K562 (cell line): ENCODE data around the gene LXN. TPM values are rescaled to one million over a fixed set of nuclear protein-coding genes. Genes with fewer than 3 reads are reported as not detected.
A peak's percentile ranks its signal among the peaks of the same experiment; 100 is the strongest.

ENCODE experiments used
- DACH1 ChIP-seq: fragments of 450-650 bp; IDR thresholded peaks from 2 replicates; pipeline ENCODE4 v1.6.1; 2018; ENCODE audit not compliant: partially characterized antibody
- JUND ChIP-seq, 2 experiments: IDR thresholded peaks; 2 replicates in 1 of 2; 3 replicates in 1 of 2; pipeline ENCODE4 v1.6.1; 2011; ENCODE audit warnings: borderline replicate concordance in 2 of 2, low read depth in 2 of 2, low read length in 2 of 2, improper control_type of control experiment in 1 of 2, missing biosample characterization in 1 of 2, missing genetic modification characterization in 1 of 2, missing genetic modification reagents in 1 of 2
- MAFG ChIP-seq: fragments of 450-650 bp; conservative IDR thresholded peaks from 2 replicates; pipeline ENCODE4 v1.6.1; 2016; ENCODE audit warnings: missing genetic modification characterization, missing compliant biosample characterization
- MAFK ChIP-seq: IDR thresholded peaks from 2 replicates; pipeline ENCODE4 v1.6.1; 2011; ENCODE audit warnings: low read length, improper control_type of control experiment
- MEIS2 ChIP-seq: fragments of 450-650 bp; IDR thresholded peaks from 2 replicates; pipeline ENCODE4 v1.6.1; 2014; ENCODE audit warnings: mild to moderate bottlenecking; ENCODE audit not compliant: partially characterized antibody
- NFE2 ChIP-seq: IDR thresholded peaks from 2 replicates; pipeline ENCODE4 v1.6.1; 2014; ENCODE audit warnings: antibody characterized with exemption, low read depth
- POLR2AphosphoS5 ChIP-seq: IDR thresholded peaks from 2 replicates; pipeline ENCODE4 v1.6.1; 2011; ENCODE audit warnings: mild to moderate bottlenecking, low read depth, low read length, moderate library complexity; ENCODE audit not compliant: control insufficient read depth, insufficient read depth
- RFX5 ChIP-seq: IDR thresholded peaks from 2 replicates; pipeline ENCODE4 v1.6.1; 2011; ENCODE audit warnings: low read depth, mild to moderate bottlenecking, improper control_type of control experiment, low read length
- SMC3 ChIP-seq: conservative IDR thresholded peaks from 2 replicates; pipeline ENCODE4 v1.6.1; 2011; ENCODE audit warnings: low read depth, low read length, improper control_type of control experiment; ENCODE audit not compliant: insufficient read depth
- ZNF124 ChIP-seq: sonication (generic); formaldehyde crosslinking; IDR thresholded peaks from 2 replicates; pipeline ENCODE4 v1.8.1; 2022; ENCODE audit warnings: missing genetic modification reagents
- ZNF764 ChIP-seq: fragments of 250-450 bp; sonication (Bioruptor Pico); IDR thresholded peaks from 2 replicates; pipeline ENCODE4 v1.4.0; 2020; ENCODE audit warnings: low read depth, mild to moderate bottlenecking, moderate library complexity
- polyA plus RNA-seq, 8 experiments: library from polyadenylated mRNA; depleted of rRNA in 4 of 8; stranded (reverse) in 5 of 8; unstranded in 3 of 8; fragments of >200 nt; fragmentation: Nextera tagmentation in 2 of 8; fragmentation: Illumina TruSeq in 1 of 8; extraction: Ambion mirVana in 2 of 8; extraction: Trizol in 1 of 8; gene quantifications; 2 replicates each; pipeline versions ENCODE4 v1.2.1 to v1.2.3, GENCODE V29; 2011 to 2014; ENCODE audit warnings: inconsistent platforms in 1 of 8, missing spikeins in 1 of 8
- total RNA-seq, 7 experiments: library from RNA; depleted of rRNA in 6 of 7; stranded (reverse); fragments of >200 nt in 6 of 7; fragmentation: Illumina TruSeq in 2 of 7; extraction: Trizol in 2 of 7; gene quantifications; 2 replicates each; pipeline versions ENCODE4 v1.2.1 to v1.2.3, GENCODE V29; 2011 to 2021; ENCODE audit warnings: low replicate concordance in 1 of 7
- TF ChIP-seq, protein P1 (sequence below), 2 experiments: fragments of 450-650 bp; formaldehyde crosslinking in 1 of 2; IDR thresholded peaks; 2 replicates each; pipeline versions ENCODE4 v1.4.0 to v1.6.1; 2014 to 2020; ENCODE audit warnings: mild to moderate bottlenecking in 2 of 2, borderline replicate concordance in 1 of 2, low read depth in 1 of 2
- TF ChIP-seq, protein P2 (sequence below): fragments of 450-650 bp; IDR thresholded peaks from 2 replicates; pipeline ENCODE4 v1.6.1; 2016; ENCODE audit warnings: low read depth, mild to moderate bottlenecking, moderate library complexity
- TF ChIP-seq, protein P3 (sequence below): fragments of 450-650 bp; IDR thresholded peaks from 2 replicates; pipeline ENCODE4 v1.6.1; 2016
- TF ChIP-seq, protein P4 (sequence below): sonication (generic); formaldehyde crosslinking; IDR thresholded peaks from 2 replicates; pipeline ENCODE4 v1.8.0; 2022; ENCODE audit warnings: missing genetic modification reagents, mild to moderate bottlenecking, moderate library complexity, borderline replicate concordance

The LXN gene
- total and polyA plus RNA-seq, 9 of the 15 experiments (the other 6 are each of a cell fraction or from before 2014, with no cell fraction given): 0.08 to 0.13 TPM; not detected in 7

DNA sequence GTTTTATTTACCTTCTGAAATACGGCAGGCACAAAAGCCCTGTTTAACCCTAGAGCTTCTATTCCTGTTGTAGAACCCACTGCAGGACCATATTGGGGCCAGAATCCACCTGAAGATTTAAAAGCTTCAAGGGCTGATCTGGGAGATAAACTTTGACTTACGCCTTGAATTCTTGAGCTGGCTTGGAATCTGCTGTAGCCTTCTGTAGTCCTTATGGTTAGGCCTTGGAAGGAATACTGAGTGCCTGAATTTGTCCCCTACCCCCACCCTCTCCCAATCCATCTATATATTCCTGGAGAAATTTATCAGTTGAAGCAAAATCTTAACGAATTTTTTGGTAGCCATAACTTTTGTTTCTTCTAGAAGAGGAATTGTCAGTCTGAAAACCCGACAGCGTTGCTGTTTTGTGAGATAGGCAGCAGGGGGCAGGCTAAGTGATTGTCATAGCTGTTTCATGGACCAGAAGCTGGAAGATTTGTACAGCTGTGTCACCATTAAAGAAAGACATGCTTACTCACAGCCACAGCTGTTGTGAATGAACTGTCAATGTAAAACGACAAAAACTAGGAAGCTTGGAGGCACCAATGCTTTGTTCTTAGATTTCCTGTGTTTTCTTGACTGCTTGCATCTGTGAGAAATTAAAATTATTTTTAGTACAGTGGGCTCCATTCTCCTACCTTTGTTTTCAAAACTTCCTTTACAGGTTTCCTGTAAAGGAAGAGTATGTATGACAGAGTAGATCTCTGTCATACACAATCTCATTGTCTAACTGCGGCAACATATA, 12.8 kb downstream of the LXN start (continued):
- TF ChIP-seq, protein P1, sequence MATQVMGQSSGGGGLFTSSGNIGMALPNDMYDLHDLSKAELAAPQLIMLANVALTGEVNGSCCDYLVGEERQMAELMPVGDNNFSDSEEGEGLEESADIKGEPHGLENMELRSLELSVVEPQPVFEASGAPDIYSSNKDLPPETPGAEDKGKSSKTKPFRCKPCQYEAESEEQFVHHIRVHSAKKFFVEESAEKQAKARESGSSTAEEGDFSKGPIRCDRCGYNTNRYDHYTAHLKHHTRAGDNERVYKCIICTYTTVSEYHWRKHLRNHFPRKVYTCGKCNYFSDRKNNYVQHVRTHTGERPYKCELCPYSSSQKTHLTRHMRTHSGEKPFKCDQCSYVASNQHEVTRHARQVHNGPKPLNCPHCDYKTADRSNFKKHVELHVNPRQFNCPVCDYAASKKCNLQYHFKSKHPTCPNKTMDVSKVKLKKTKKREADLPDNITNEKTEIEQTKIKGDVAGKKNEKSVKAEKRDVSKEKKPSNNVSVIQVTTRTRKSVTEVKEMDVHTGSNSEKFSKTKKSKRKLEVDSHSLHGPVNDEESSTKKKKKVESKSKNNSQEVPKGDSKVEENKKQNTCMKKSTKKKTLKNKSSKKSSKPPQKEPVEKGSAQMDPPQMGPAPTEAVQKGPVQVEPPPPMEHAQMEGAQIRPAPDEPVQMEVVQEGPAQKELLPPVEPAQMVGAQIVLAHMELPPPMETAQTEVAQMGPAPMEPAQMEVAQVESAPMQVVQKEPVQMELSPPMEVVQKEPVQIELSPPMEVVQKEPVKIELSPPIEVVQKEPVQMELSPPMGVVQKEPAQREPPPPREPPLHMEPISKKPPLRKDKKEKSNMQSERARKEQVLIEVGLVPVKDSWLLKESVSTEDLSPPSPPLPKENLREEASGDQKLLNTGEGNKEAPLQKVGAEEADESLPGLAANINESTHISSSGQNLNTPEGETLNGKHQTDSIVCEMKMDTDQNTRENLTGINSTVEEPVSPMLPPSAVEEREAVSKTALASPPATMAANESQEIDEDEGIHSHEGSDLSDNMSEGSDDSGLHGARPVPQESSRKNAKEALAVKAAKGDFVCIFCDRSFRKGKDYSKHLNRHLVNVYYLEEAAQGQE (IDR thresholded peaks at IDR 0.05; ENCODE audit: borderline replicate concordance): peak; percentile 58; the same call in 1 of the 2 replicates
- TF ChIP-seq, protein P1 (CRISPR knock-in tag; IDR thresholded peaks at IDR 0.05; ENCODE audit: low read depth): no peak
- TF ChIP-seq DACH1 (peak; percentile 42), MEIS2 (peak; percentile 36), POLR2AphosphoS5 (no peak), ZNF764 (CRISPR knock-in tag) (peak; percentile 90), ZNF124 (CRISPR knock-in tag) (no peak), MAFK (0 out of 2 replicates have a peak, but pooled peaks have one; percentile 23), MAFG (tag) (peak; percentile 36; the same call in 1 of the 2 replicates), JUND (IDR thresholded peaks at IDR 0.05; ENCODE audit: borderline replicate concordance, low read depth, low read length) (0 out of 2 replicates have a peak, but pooled peaks have one; percentile 30), JUND (tag; IDR thresholded peaks at IDR 0.05; ENCODE audit: borderline replicate concordance, low read depth, low read length) (no peak; the same call in 2 of the 3 replicates), SMC3 (peak; percentile 67), NFE2 (peak; percentile 10; the same call in 1 of the 2 replicates), RFX5 (no peak)
- TF ChIP-seq, protein P2, sequence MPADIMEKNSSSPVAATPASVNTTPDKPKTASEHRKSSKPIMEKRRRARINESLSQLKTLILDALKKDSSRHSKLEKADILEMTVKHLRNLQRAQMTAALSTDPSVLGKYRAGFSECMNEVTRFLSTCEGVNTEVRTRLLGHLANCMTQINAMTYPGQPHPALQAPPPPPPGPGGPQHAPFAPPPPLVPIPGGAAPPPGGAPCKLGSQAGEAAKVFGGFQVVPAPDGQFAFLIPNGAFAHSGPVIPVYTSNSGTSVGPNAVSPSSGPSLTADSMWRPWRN: no peak
- TF ChIP-seq, protein P3, sequence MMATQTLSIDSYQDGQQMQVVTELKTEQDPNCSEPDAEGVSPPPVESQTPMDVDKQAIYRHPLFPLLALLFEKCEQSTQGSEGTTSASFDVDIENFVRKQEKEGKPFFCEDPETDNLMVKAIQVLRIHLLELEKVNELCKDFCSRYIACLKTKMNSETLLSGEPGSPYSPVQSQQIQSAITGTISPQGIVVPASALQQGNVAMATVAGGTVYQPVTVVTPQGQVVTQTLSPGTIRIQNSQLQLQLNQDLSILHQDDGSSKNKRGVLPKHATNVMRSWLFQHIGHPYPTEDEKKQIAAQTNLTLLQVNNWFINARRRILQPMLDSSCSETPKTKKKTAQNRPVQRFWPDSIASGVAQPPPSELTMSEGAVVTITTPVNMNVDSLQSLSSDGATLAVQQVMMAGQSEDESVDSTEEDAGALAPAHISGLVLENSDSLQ: peak; percentile 28; the same call in 1 of the 2 replicates
- TF ChIP-seq, protein P4, sequence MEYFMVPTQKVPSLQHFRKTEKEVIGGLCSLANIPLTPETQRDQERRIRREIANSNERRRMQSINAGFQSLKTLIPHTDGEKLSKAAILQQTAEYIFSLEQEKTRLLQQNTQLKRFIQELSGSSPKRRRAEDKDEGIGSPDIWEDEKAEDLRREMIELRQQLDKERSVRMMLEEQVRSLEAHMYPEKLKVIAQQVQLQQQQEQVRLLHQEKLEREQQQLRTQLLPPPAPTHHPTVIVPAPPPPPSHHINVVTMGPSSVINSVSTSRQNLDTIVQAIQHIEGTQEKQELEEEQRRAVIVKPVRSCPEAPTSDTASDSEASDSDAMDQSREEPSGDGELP (CRISPR knock-in tag): peak; percentile 45; the same call in 1 of the 2 replicates
